WTC11 (cell line): ENCODE results near the gene ALKBH6. TPM values are rescaled to one million over a fixed set of nuclear protein-coding genes. Genes with fewer than 3 reads are reported as not detected.

Experiments
- ATAC-seq: fragments of 200-7000 bp; cut with Tn5 transposase; 2 replicates; pipeline ENCODE4 v1.10.0; 2021; ENCODE audit warnings: mild to moderate bottlenecking, moderate library complexity
- CTCF ChIA-PET: fragments of 300-600 bp; sonication (Branson Sonifier 250); formaldehyde crosslinking; loops from one replicate; lab custom pipeline; 2021; ENCODE audit warnings: antibody characterized with exemption; lab: Charles Lee
- POLR2A ChIA-PET: fragments of 350-600 bp; sonication (Branson Sonifier 250); formaldehyde crosslinking; loops from one replicate; lab custom pipeline; 2021; ENCODE audit warnings: antibody characterized with exemption; lab: Charles Lee
- DNase-seq: peaks from one replicate; pipeline ENCODE4 v3.0.0; 2021; ENCODE audit warnings: low spot score
- H3K27ac Mint-ChIP-seq: 2 replicates; pipeline ENCODE4 v1.8.0; 2021; ENCODE audit warnings: mixed read lengths
- H3K27me3 Mint-ChIP-seq: 2 replicates; pipeline ENCODE4 v1.8.0; 2021; ENCODE audit warnings: low read depth, mild to moderate bottlenecking, moderate library complexity, mixed read lengths
- H3K36me3 Mint-ChIP-seq: 2 replicates; pipeline ENCODE4 v1.8.0; 2021; ENCODE audit warnings: mixed read lengths
- H3K4me1 Mint-ChIP-seq: 2 replicates; pipeline ENCODE4 v1.8.0; 2022; ENCODE audit warnings: mixed read lengths
- H3K4me3 Mint-ChIP-seq: 2 replicates; pipeline ENCODE4 v1.8.0; 2021; ENCODE audit warnings: mild to moderate bottlenecking, moderate library complexity, mixed read lengths
- H3K9me3 Mint-ChIP-seq: 2 replicates; pipeline ENCODE4 v1.8.0; 2021; ENCODE audit warnings: mixed read lengths
- ARID4B ChIP-seq: sonication (generic); formaldehyde crosslinking; IDR thresholded peaks from 2 replicates; pipeline ENCODE4 v1.8.0; 2023; ENCODE audit warnings: missing genetic modification reagents, mild to moderate bottlenecking, borderline replicate concordance
- CREM ChIP-seq: sonication (generic); formaldehyde crosslinking; IDR thresholded peaks from 2 replicates; pipeline ENCODE4 v1.8.1; 2022; ENCODE audit warnings: mild to moderate bottlenecking, missing genetic modification reagents, moderate library complexity
- E2F1 ChIP-seq: sonication (generic); formaldehyde crosslinking; IDR thresholded peaks from 2 replicates; pipeline ENCODE4 v1.8.0; 2022; ENCODE audit warnings: mild to moderate bottlenecking, missing genetic modification reagents
- E2F4 ChIP-seq: sonication (generic); formaldehyde crosslinking; IDR thresholded peaks from 2 replicates; pipeline ENCODE4 v1.8.1; 2022; ENCODE audit warnings: low read depth, mild to moderate bottlenecking, moderate library complexity, missing genetic modification reagents, borderline replicate concordance
- ESRRA ChIP-seq: sonication (generic); formaldehyde crosslinking; IDR thresholded peaks from 2 replicates; pipeline ENCODE4 v1.8.1; 2022; ENCODE audit warnings: mild to moderate bottlenecking, missing genetic modification reagents, borderline replicate concordance
- ETV6 ChIP-seq: sonication (generic); formaldehyde crosslinking; IDR thresholded peaks from 2 replicates; pipeline ENCODE4 v1.8.1; 2022; ENCODE audit warnings: mild to moderate bottlenecking, missing genetic modification reagents
- FOXK1 ChIP-seq: sonication (generic); formaldehyde crosslinking; IDR thresholded peaks from 2 replicates; pipeline ENCODE4 v1.8.0; 2022; ENCODE audit warnings: mild to moderate bottlenecking, moderate library complexity, missing genetic modification reagents
- FOXP1 ChIP-seq: sonication (generic); formaldehyde crosslinking; IDR thresholded peaks from 2 replicates; pipeline ENCODE4 v1.8.0; 2022; ENCODE audit warnings: missing genetic modification reagents, mild to moderate bottlenecking, moderate library complexity, borderline replicate concordance
- FOXP4 ChIP-seq: sonication (generic); formaldehyde crosslinking; IDR thresholded peaks from 2 replicates; pipeline ENCODE4 v1.8.0; 2022; ENCODE audit warnings: mild to moderate bottlenecking, missing genetic modification reagents
- GRHL2 ChIP-seq: fragments of 250-450 bp; sonication (Bioruptor Pico); IDR thresholded peaks from 2 replicates; pipeline ENCODE4 v1.8.0; 2022; ENCODE audit warnings: mild to moderate bottlenecking, moderate library complexity; ENCODE audit not compliant: insufficient replicate concordance, severe bottlenecking
- HMGXB4 ChIP-seq: sonication (generic); formaldehyde crosslinking; IDR thresholded peaks from 2 replicates; pipeline ENCODE4 v1.8.1; 2023; ENCODE audit warnings: mild to moderate bottlenecking, moderate library complexity, missing genetic modification reagents
- KAT7 ChIP-seq: sonication (generic); formaldehyde crosslinking; IDR thresholded peaks from 2 replicates; pipeline ENCODE4 v1.8.1; 2023; ENCODE audit warnings: missing genetic modification reagents, mild to moderate bottlenecking, borderline replicate concordance
- NFYB ChIP-seq: sonication (generic); formaldehyde crosslinking; conservative IDR thresholded peaks from 2 replicates; pipeline ENCODE4 v1.8.0; 2022; ENCODE audit warnings: low read depth, missing genetic modification reagents
- NR2C2 ChIP-seq: sonication (generic); formaldehyde crosslinking; IDR thresholded peaks from 2 replicates; pipeline ENCODE4 v1.8.0; 2022; ENCODE audit warnings: mild to moderate bottlenecking, missing genetic modification reagents
- OVOL2 ChIP-seq: fragments of 250-450 bp; sonication (Bioruptor Pico); IDR thresholded peaks from 2 replicates; pipeline ENCODE4 v1.9.0; 2021; ENCODE audit warnings: mild to moderate bottlenecking, borderline replicate concordance
- PREB ChIP-seq: sonication (generic); formaldehyde crosslinking; IDR thresholded peaks from 2 replicates; pipeline ENCODE4 v1.8.1; 2022; ENCODE audit warnings: mild to moderate bottlenecking, missing genetic modification reagents, moderate library complexity, borderline replicate concordance
- RELA ChIP-seq: sonication (generic); formaldehyde crosslinking; IDR thresholded peaks from 2 replicates; pipeline ENCODE4 v1.8.1; 2022; ENCODE audit warnings: missing genetic modification reagents, mild to moderate bottlenecking, borderline replicate concordance
- ZBTB43 ChIP-seq: sonication (generic); formaldehyde crosslinking; IDR thresholded peaks from 2 replicates; pipeline ENCODE4 v1.8.1; 2023; ENCODE audit warnings: mild to moderate bottlenecking, missing genetic modification reagents
- ZNF317 ChIP-seq: sonication (generic); formaldehyde crosslinking; IDR thresholded peaks from 2 replicates; pipeline ENCODE4 v1.8.1; 2023; ENCODE audit warnings: low read depth, mild to moderate bottlenecking, moderate library complexity, missing genetic modification reagents, borderline replicate concordance
- ZNF416 ChIP-seq: fragments of 250-450 bp; sonication (Bioruptor Pico); IDR thresholded peaks from 2 replicates; pipeline ENCODE4 v1.9.0; 2021; ENCODE audit warnings: mild to moderate bottlenecking, inconsistent platforms
- total RNA-seq: library from RNA; stranded (reverse); gene quantifications from 3 replicates; pipeline ENCODE4 v1.2.3, GENCODE V29; 2021

The ALKBH6 gene
- total RNA-seq, 1 experiment from 2014 or later: 28.1 TPM

GRCh38 chr19:35995048-35995993 lies 18.7 kb downstream of the ALKBH6 start, which contains the start of gene SDHAF1:
Gene SDHAF1 (plus strand): TSS chr19:35995188. CDS start chr19:35995275, 87 bp downstream.
- H3K36me3 Mint-ChIP-seq: no peaks in the 10 kb centered on the region
- ATAC-seq (peak; percentile 64), DNase-seq (peak; percentile 96)
- POLR2A ChIA-PET: interaction anchor here (1.0 to 1.3 kb wide), 2 partner anchors 13 to 19 kb away, joined by 3 to 8 read pairs; partner anchors contain the start of genes ALKBH6 and SYNE4
- H3K27ac Mint-ChIP-seq: peak within 1 kb of the TSS; percentile 94
- H3K4me3 Mint-ChIP-seq: peak within 1 kb of the TSS; percentile 86
- CTCF ChIA-PET: interaction anchor here (0.8 to 2.6 kb wide), 13 partner anchors 12 to 113 kb away, joined by 3 to 11 read pairs (median 4); partner anchors contain the start of genes ALKBH6, SYNE4 and THAP8
- peaks cover 14% of the 10 kb centered on the region for H3K4me1 Mint-ChIP-seq
- peaks cover 3% of the 10 kb centered on the region for H3K27me3 Mint-ChIP-seq
- H3K9me3 Mint-ChIP-seq: no peaks in the 10 kb centered on the region
- peak; percentile 74; the same call in 1 of the 2 replicates for TF ChIP-seq CREM
- peak; percentile 71 for TF ChIP-seq FOXP1 (CRISPR knock-in tag)
- TF ChIP-seq FOXP4 (CRISPR knock-in tag): peak; percentile 69
- TF ChIP-seq FOXK1 (CRISPR knock-in tag): peak; percentile 39; the same call in 1 of the 2 replicates
- peak; percentile 88 for TF ChIP-seq ESRRA (CRISPR knock-in tag)
- peak; percentile 87; the same call in 1 of the 2 replicates for TF ChIP-seq HMGXB4 (CRISPR knock-in tag)
- no peak for TF ChIP-seq E2F1 (CRISPR knock-in tag)
- TF ChIP-seq RELA (CRISPR knock-in tag): peak; percentile 79; the same call in 1 of the 2 replicates
- TF ChIP-seq NR2C2: peak; percentile 69; the same call in 1 of the 2 replicates
- TF ChIP-seq KAT7: 0 out of 2 replicates have a peak, but pooled peaks have one; percentile 58
- 0 out of 2 replicates have a peak, but pooled peaks have one; percentile 26 for TF ChIP-seq PREB
- peak; percentile 59; the same call in 1 of the 2 replicates for TF ChIP-seq ARID4B (CRISPR knock-in tag)
- peak; percentile 87 for TF ChIP-seq NFYB
- TF ChIP-seq OVOL2 (CRISPR knock-in tag): no peak
- no peak for TF ChIP-seq E2F4 (CRISPR knock-in tag)
- peak; percentile 10; the same call in 1 of the 2 replicates for TF ChIP-seq ZNF416 (CRISPR knock-in tag)
- no peak for TF ChIP-seq GRHL2
- 0 out of 2 replicates have a peak, but pooled peaks have one; percentile 56 for TF ChIP-seq ZBTB43 (CRISPR knock-in tag)
- 0 out of 2 replicates have a peak, but pooled peaks have one; percentile 39 for TF ChIP-seq ZNF317 (CRISPR knock-in tag)
- peak; percentile 72; the same call in 1 of the 2 replicates for TF ChIP-seq ETV6 (CRISPR knock-in tag)
